ENCODE measurements around the gene SCNN1A. TPM values are rescaled to one million over a fixed set of nuclear protein-coding genes. Genes with fewer than 3 reads are reported as not detected.
"Not testable (repeated sequence)": the region's sequence is repeated elsewhere in the genome, so short reads cannot be mapped to it uniquely, and the experiment has no call there.

Gene SCNN1A
- total RNA-seq, 1 experiment from 2014 or later = 28.5 TPM

DNA sequence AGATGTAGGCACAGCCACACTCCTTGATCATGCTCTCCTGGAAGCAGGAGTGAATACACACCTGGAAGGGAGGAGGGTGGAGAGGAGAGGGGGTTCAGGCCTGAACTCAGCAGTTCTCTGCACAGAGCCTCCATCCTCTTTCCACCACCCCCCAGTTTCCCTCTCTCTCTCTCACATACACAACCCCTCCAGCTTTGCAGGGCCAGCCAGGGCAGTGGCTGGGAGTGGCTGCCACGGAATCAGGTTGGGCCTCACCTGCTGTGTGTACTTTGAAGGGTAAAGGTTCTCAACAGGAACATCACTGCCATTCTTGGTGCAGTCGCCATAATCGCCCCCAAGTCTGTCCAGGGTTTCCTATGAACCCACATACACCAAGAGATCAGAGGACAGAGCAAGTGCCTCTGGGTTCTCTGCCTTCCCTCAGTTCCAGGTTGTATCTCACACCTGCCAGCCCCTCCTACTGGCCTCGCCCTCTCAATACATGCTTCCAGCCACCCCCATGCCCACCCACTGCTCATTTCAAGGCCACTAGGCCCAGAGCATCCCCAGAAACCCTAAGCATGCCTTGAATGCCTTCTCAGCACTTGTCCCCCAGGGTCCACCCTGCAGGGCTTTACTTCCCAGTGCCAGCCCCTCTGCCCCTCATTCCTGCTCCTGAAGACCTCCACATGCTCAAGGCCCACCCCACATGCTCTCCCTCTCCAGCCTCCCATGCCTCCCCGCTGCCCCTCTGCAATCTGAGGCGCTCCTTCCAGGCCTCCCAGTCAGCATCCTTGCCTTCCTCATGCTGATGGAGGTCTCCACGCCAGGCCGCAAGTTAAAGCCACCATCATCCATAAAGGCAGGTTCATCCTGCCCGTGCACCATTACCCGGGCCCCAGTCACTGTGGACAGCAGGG lies 20.6 kb downstream of the SCNN1A start:
- no peaks in the 10 kb centered on the region for H3K27me3 ChIP-seq (ENCODE audit: control insufficient read depth, insufficient read depth, low read length)
- no peak for DNase-seq
- peaks cover 13% of the 10 kb centered on the region for H3K36me3 ChIP-seq (replicated peaks; ENCODE audit: control insufficient read depth, insufficient read depth, low read length)
- H3K4me3 ChIP-seq (ENCODE audit: insufficient read depth, low read depth, low read length) = no peak overlapping the region

DNA sequence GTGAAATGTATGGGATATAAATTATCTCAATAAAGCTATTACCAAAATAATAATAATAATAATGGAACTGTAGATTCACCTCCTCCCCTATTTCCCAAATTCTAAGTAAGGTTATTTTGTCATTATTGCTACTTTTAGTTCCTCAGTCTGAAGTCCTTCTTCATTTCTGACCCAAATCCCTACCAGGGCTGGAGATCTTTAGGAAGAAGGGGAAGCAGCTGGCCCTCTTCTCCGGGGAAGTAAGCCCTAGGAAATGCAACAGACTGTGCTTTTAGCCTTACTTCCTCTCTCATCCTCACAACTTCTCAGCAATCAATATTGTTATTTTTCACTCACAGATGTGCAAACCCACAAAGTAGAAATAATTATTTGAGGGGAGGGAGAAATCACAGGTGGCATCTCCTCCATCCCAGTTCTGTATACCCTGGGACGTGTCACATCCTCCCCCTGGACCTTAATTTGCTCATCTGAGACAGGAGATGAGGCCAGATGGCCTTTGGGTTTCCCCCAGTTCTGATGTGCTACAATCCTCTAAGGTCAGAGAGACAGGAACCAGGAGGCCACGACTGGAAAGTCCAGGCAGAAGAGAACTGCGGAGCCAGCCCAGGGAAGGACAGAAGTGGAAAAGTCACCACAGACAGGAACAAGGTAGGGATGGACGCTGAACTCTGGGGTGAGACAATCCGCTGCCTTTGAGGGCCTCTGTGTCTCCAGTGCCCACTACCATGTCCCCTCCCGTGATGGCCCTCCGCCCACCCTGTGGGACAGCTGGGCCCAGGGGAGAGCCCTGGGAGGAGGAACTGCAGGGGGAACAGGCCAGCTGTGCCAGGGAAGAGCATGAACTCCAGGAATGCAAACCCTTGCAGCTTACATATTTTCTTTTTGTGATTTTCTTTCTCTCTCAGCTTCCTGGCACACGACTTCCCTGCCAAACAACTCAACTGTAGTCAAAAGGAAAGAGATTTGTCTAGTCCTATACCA lies 22.9 kb downstream of the SCNN1A start:
- no peaks in the 10 kb centered on the region for H3K27me3 ChIP-seq (ENCODE audit: control insufficient read depth, insufficient read depth, low read length)
- no peak for DNase-seq
- H3K36me3 ChIP-seq (replicated peaks; ENCODE audit: control insufficient read depth, insufficient read depth, low read length) = peaks cover 21% of the 10 kb centered on the region
- no peak overlapping the region for H3K4me3 ChIP-seq (ENCODE audit: insufficient read depth, low read depth, low read length)

DNA sequence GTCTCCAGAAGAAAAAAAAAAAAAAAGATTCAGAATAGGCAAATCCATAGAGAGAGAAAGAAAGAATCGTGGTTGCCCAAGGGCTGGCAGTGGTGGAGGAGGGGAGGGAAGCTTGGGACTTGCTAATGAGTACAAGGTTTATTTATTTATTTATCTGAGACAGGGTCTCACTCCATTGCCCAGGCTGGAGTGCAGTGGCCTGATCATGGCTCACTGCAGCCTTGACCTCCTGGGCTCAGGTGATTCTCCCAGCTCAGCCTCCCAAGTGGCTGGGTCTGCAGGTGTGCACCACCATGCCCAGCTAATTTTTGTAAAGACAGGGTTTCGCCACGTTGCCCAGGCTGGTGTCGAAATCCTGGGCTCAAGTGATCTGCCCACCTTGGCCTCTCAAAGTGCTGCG lies 23.7 kb downstream of the SCNN1A start:
- peaks cover 27% of the 10 kb centered on the region for H3K36me3 ChIP-seq (replicated peaks; ENCODE audit: control insufficient read depth, insufficient read depth, low read length)
- no peak overlapping the region for H3K4me3 ChIP-seq (ENCODE audit: insufficient read depth, low read depth, low read length)
- no peak for DNase-seq
- H3K27me3 ChIP-seq (ENCODE audit: control insufficient read depth, insufficient read depth, low read length) = no peaks in the 10 kb centered on the region

DNA sequence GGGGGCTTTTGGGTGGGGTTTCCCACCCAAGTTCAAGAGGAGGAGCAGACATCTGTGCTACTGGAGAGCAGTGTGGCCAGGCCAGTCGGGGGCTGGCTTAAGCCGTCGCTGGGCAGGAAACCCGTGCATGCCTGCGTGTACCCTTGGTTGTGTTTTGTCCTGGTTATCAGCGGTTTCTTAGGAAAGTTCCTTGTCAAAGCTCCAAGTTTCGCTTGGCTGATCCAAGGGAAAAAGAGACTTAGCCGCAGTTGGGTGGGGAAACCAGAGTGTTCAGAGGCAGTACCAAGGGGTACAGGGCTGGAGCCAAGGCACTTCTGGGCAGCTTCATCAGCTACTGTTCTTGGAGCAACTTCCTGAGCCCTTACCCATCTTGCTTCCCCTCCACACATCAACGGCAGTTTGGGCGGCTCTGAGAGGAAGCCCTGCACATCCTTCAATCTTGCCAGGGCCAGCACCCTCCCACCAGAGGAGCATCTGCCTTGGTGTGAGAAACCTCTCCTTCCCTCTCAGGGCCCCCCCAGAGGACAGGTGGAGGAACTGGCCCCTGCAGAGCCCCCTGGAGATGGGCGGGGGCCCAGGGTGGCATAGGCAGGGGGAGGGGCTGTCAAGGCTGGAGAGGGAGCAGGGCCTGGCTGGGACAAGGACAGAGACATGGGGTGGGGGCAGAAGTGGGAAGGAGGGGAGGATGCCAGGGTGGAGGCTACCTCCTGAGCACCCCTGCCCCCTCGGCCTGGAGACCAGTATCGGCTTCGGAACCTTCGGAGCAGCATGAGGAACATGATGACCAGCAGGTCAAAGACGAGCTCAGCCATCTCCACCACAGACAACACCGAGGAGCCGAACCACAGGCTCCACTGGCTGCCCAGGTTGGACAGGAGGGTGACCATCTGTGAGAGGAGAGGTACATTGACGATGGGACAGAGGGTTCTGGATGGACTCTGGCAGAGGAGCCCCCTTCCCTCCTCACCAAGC lies 27.7 kb downstream of the SCNN1A start:
- DNase-seq = no peak
- Histone ChIP-seq H3K27me3 (ENCODE audit: control insufficient read depth, insufficient read depth, low read length) (no peaks in the 10 kb centered on the region), H3K36me3 (replicated peaks; ENCODE audit: control insufficient read depth, insufficient read depth, low read length) (peaks cover 16% of the 10 kb centered on the region), H3K4me3 (ENCODE audit: insufficient read depth, low read depth, low read length) (no peak overlapping the region)

GRCh38 chr12:6346942-6347341 lies 28.4 kb downstream of the SCNN1A start:
- H3K27me3 ChIP-seq (ENCODE audit: control insufficient read depth, insufficient read depth, low read length) = no peaks in the 10 kb centered on the region
- H3K36me3 ChIP-seq (replicated peaks; ENCODE audit: control insufficient read depth, insufficient read depth, low read length) = peaks cover 16% of the 10 kb centered on the region
- no peak for DNase-seq
- no peak overlapping the region for H3K4me3 ChIP-seq (ENCODE audit: insufficient read depth, low read depth, low read length)

- no peaks in the 10 kb centered on the region for H3K27me3 ChIP-seq (ENCODE audit: control insufficient read depth, insufficient read depth, low read length)
- H3K4me3 ChIP-seq (ENCODE audit: insufficient read depth, low read depth, low read length) = no peak overlapping the region
- no peak for DNase-seq
- peaks cover 16% of the 10 kb centered on the region for H3K36me3 ChIP-seq (replicated peaks; ENCODE audit: control insufficient read depth, insufficient read depth, low read length)
These were observed 29.0 kb downstream of the SCNN1A start for GRCh38 chr12:6346235-6346832.

DNA sequence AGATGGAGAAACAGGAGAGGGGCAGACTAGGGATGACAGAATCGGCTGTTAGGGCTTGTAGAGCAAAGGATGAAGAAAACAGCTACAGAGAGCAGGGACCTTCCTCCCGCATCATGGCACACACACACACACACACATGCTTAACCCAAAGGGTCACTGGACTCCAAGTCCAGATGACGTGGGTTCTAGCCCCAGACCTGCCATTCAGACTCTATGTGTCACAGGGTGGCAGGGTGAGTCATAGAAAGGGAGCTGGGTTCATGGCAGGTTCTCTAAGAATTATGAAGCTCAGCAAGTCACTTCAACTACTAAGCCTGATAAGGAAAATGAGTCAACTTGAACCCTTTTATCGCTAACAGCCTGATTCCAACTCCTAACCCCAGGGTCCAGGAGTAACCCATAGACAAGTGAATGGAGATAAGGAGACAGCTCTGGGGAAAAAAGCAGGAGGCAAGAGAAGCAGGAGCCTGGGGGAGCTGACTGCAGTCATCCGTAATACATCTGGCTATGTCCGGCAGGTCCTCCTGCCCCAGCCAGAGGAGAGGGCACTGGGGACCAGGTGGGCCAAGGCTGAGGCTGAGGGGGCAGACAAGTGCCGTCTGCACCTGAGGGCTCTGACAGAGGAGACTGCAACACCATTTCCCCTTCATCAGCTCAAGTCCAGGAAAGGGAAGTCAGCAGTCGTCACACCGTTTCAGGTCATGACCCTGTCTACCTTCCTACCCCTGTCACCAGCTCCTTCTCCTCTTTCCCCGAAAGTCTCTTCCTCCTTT lies 29.9 kb downstream of the SCNN1A start:
- Histone ChIP-seq H3K4me3 (ENCODE audit: insufficient read depth, low read depth, low read length) (no peak overlapping the region), H3K36me3 (replicated peaks; ENCODE audit: control insufficient read depth, insufficient read depth, low read length) (peaks cover 16% of the 10 kb centered on the region), H3K27me3 (ENCODE audit: control insufficient read depth, insufficient read depth, low read length) (no peaks in the 10 kb centered on the region)
- DNase-seq = no peak

GRCh38 chr12:6344101-6344660 lies 31.2 kb downstream of the SCNN1A start:
- not testable (repeated sequence) for H3K27me3 ChIP-seq (ENCODE audit: control insufficient read depth, insufficient read depth, low read length); DNase-seq; H3K4me3 ChIP-seq (ENCODE audit: insufficient read depth, low read depth, low read length)
- H3K36me3 ChIP-seq (replicated peaks; ENCODE audit: control insufficient read depth, insufficient read depth, low read length) = peaks cover 14% of the 10 kb centered on the region

DNA sequence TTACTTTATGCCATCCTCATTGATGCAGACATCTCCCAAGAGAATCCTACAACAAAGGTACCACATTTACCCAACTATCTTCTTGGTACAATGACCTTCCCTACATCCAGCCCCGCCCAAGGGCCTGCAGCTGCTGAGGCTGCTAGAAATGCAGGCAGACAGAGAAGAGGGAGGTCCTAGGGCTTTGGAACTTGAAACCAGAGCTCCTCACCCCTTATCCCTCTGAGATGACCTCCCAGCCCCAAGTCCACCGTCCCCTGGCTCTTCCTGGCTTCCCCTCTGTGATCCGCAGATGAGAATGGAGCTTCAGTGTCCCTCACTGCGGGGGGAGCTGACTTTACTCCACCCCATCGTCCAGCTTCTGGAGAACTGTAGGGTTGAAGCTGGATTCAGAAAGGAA lies 31.8 kb downstream of the SCNN1A start:
- no peak for DNase-seq
- Histone ChIP-seq H3K36me3 (replicated peaks; ENCODE audit: control insufficient read depth, insufficient read depth, low read length) (peaks cover 7% of the 10 kb centered on the region), H3K4me3 (ENCODE audit: insufficient read depth, low read depth, low read length) (no peak overlapping the region), H3K27me3 (ENCODE audit: control insufficient read depth, insufficient read depth, low read length) (no peaks in the 10 kb centered on the region)

DNA sequence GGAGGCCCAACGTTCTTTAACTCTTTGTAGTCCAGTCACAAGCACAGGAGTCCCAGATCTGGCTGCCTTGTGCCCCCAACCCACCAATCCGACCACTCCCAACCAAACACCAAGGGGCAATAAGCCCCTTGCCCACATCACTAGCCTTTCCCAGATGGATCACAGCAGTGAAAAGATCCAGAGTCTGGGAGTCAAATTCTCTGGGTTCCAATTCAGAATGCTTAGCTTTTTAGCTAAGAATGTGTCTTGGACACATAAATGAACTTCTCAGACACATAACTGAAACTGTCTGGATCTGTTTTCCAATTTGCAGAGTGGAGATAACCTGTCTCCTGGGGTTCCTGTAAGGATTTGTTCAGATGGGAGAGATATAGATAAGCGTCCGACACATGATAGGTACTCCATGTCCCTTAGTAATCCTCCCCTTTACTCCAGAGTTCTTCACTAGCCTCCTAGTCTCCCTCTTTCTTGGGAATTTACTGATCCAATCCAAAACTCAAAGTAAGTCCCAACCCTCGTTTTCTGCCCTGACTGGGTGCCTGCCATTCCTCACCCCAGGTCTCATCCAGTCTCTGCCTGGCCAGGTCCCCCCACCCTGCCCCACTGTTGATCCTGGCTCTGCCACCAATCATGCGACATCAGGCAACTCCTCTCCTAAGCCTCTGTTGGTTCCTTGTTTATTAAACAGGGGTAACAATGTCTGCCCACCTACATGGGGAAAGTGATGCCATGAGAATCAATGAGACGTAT lies 33.0 kb downstream of the SCNN1A start:
- no peak for DNase-seq
- Histone ChIP-seq H3K4me3 (ENCODE audit: insufficient read depth, low read depth, low read length) (peak overlapping the region; percentile 78), H3K27me3 (ENCODE audit: control insufficient read depth, insufficient read depth, low read length) (no peaks in the 10 kb centered on the region), H3K36me3 (replicated peaks; ENCODE audit: control insufficient read depth, insufficient read depth, low read length) (peaks cover 6% of the 10 kb centered on the region)

GRCh38 chr12:6341417-6342139 lies 33.8 kb downstream of the SCNN1A start, which contains the start of gene TNFRSF1A:
Gene TNFRSF1A (minus strand): TSS chr12:6342076. CDS start chr12:6341814, 262 bp downstream.
- DNase-seq = peak; percentile 85
- Histone ChIP-seq H3K27me3 (ENCODE audit: control insufficient read depth, insufficient read depth, low read length) (no peaks in the 10 kb centered on the region), H3K36me3 (replicated peaks; ENCODE audit: control insufficient read depth, insufficient read depth, low read length) (peaks cover 1% of the 10 kb centered on the region), H3K4me3 (ENCODE audit: insufficient read depth, low read depth, low read length) (peak within 1 kb of the TSS; percentile 78)
